Ascending aorta (tissue), 2 donors: ENCODE data around the gene ALS2. TPM values are rescaled to one million over a fixed set of nuclear protein-coding genes. Genes with fewer than 3 reads are reported as not detected.

Experiments
- DNase-seq, 2 donors: peaks; one replicate each; pipeline ENCODE4 v3.0.0-alpha.2; 2019; ENCODE audit warnings: low spot score in 2 of 2
- H3K27ac ChIP-seq, 2 donors: fragments of 200-600 bp; sonication (generic); one replicate each; pipeline ENCODE4 v1.5.1; 2016 to 2017; ENCODE audit warnings: mild to moderate bottlenecking in 1 of 2
- H3K27me3 ChIP-seq: fragments of 200-600 bp; sonication (generic); one replicate; pipeline ENCODE4 v1.5.1; 2017
- H3K36me3 ChIP-seq, 2 donors: fragments of 200-600 bp; sonication (generic); one replicate each; pipeline ENCODE4 v1.5.1; 2016
- H3K4me1 ChIP-seq, 2 donors: fragments of 200-600 bp; sonication (generic); one replicate each; pipeline ENCODE4 v1.5.1; 2016 to 2017; ENCODE audit warnings: mild to moderate bottlenecking in 1 of 2
- H3K4me3 ChIP-seq, 2 donors: fragments of 200-600 bp; sonication (generic); one replicate each; pipeline ENCODE4 v1.5.1; 2016 to 2017; ENCODE audit warnings: mild to moderate bottlenecking in 1 of 2
- H3K9me3 ChIP-seq, 2 donors: fragments of 200-600 bp; sonication (generic); one replicate each; pipeline ENCODE4 v1.5.1; 2016
- CTCF ChIP-seq, 3 experiments: fragments of 200-600 bp in 2 of 3; fragments of 450-650 bp in 1 of 3; sonication (generic) in 2 of 3; IDR thresholded peaks; one replicate each; pipeline ENCODE4 v1.5.1; 2016 to 2019; ENCODE audit warnings: antibody characterized with exemption in 3 of 3, mild to moderate bottlenecking in 1 of 3, moderate library complexity in 1 of 3
- intact Hi-C: fragments of 100-400 bp; cut with DNase I; formaldehyde crosslinking; loops from one replicate; pipeline ENCODE4 v1.15.1; 2023
- total RNA-seq: library from RNA; depleted of rRNA; stranded (reverse); fragments of >200 nt; gene quantifications from one replicate; pipeline ENCODE4 v1.1.0, GENCODE V29; 2016

ALS2 gene
- total RNA-seq, 1 donor from 2014 or later: 6.5 TPM

GRCh38 chr2:201698588-201699226 is 82.0 kb downstream of the ALS2 start, which contains the start of gene MPP4:
TSS of gene MPP4 (minus strand) at chr2:201698644. CDS start at chr2:201693954, 4,690 bp downstream.
- intact Hi-C loops: loop anchor here (2.0 kb wide), 1 partner anchor 56 kb away; the partner anchor contains the start of gene TMEM237
- H3K4me1 ChIP-seq: peaks cover 2 to 6% of the 10 kb centered on the region in 2 donors

GRCh38 chr2:201697899-201698298 is 82.8 kb downstream of the ALS2 start:
- Histone ChIP-seq H3K4me1 (peaks cover 2 to 6% of the 10 kb centered on the region in 2 donors), H3K4me3 (no peak overlapping the region), H3K27me3 (no peaks in the 10 kb centered on the region), H3K27ac (peak overlapping the region; percentile 51 to 56), H3K9me3 (no peaks in the 10 kb centered on the region), H3K36me3 (peaks cover 11 to 16% of the 10 kb centered on the region in 2 donors)
- TF ChIP-seq CTCF (IDR thresholded peaks at IDR 0.05): no peak
- intact Hi-C loops: loop anchor here (2.0 kb wide), 1 partner anchor 55 kb away; the partner anchor contains the start of gene TMEM237
- no peak for DNase-seq

More at GRCh38 chr2:201698588-201699226, 82.0 kb downstream of the ALS2 start, which contains the start of gene MPP4:
- Histone ChIP-seq H3K4me3 (no peak within 1 kb of the TSS), H3K27me3 (no peaks in the 10 kb centered on the region), H3K36me3 (peaks cover 12 to 23% of the 10 kb centered on the region in 2 donors), H3K9me3 (no peaks in the 10 kb centered on the region), H3K27ac (peak within 1 kb of the TSS; percentile 51 to 56)
- no peak for TF ChIP-seq CTCF (IDR thresholded peaks at IDR 0.05)
- DNase-seq: no peak

GRCh38 chr2:201696151-201696659 is 84.5 kb downstream of the ALS2 start:
- Histone ChIP-seq H3K4me1 (peaks cover 2 to 6% of the 10 kb centered on the region in 2 donors), H3K9me3 (no peaks in the 10 kb centered on the region), H3K27ac (no peak overlapping the region), H3K36me3 (peaks cover 4 to 7% of the 10 kb centered on the region in 2 donors), H3K27me3 (no peaks in the 10 kb centered on the region), H3K4me3 (no peak overlapping the region)
- intact Hi-C loops: no loop called here
- no peak for DNase-seq
- TF ChIP-seq CTCF (IDR thresholded peaks at IDR 0.05): no peak

GRCh38 chr2:201685156-201685555 is 95.6 kb downstream of the ALS2 start:
- TF ChIP-seq CTCF (IDR thresholded peaks at IDR 0.05): no peak
- intact Hi-C loops: no loop called here
- H3K4me3 ChIP-seq: no peak overlapping the region
- H3K36me3 ChIP-seq: no peaks in the 10 kb centered on the region
- H3K27me3 ChIP-seq: no peaks in the 10 kb centered on the region
- H3K9me3 ChIP-seq: no peaks in the 10 kb centered on the region
- H3K4me1 ChIP-seq: no peaks in the 10 kb centered on the region
- no peak for DNase-seq
- no peak overlapping the region for H3K27ac ChIP-seq

- Histone ChIP-seq H3K36me3 (no peaks in the 10 kb centered on the region), H3K27me3 (no peaks in the 10 kb centered on the region), H3K4me1 (no peaks in the 10 kb centered on the region), H3K4me3 (no peak overlapping the region), H3K27ac (no peak overlapping the region), H3K9me3 (no peaks in the 10 kb centered on the region)
- TF ChIP-seq CTCF (IDR thresholded peaks at IDR 0.05): no peak
- intact Hi-C loops: no loop called here
- DNase-seq: no peak
Observed at GRCh38 chr2:201680743-201681142, 100.0 kb downstream of the ALS2 start.
